Measurements from ENCODE around the gene METRNL. TPM values are rescaled to one million over a fixed set of nuclear protein-coding genes. Genes with fewer than 3 reads are reported as not detected.

METRNL gene
- total and polyA plus RNA-seq, 5 donors from 2014 or later: 0.47 to 22.7 (median 0.84) TPM

DNA sequence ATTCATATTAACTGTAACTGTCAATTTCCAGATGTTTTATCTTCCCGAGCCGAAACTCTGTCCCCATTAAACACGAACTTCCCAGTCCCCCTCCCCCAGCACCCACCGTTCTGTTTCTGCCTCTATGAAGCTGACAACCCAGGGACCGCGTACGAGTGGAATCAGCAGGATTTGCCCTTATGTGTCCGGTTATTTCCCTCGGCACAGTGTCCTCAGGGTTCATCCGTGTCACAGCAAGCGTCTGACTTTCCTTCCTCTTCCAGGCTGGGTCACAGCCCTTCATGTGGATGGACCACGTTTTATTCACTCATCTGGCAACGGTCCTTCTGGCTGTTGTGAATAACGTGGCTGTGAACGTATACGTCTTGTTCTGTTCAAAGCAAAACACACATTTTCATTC lies 31.3 kb downstream of the METRNL start:
- no peak for ATAC-seq (ENCODE audit: low read depth in 2 of 2)
- Mint-ChIP-seq H3K27me3 (peaks cover 10% of the 10 kb centered on the region), H3K36me3 (no peaks in the 10 kb centered on the region), H3K4me3 (no peak overlapping the region), H3K4me1 (no peaks in the 10 kb centered on the region), H3K27ac (no peak overlapping the region), H3K9me3 (no peaks in the 10 kb centered on the region)
- no peak for DNase-seq
- Histone ChIP-seq H3K4me3 (ENCODE audit: low read depth, low read length) (no peak overlapping the region), H3K27ac (ENCODE audit: insufficient read depth, low read length, poor library complexity, severe bottlenecking) (no peak overlapping the region), H3K27me3 (ENCODE audit: control insufficient read depth, insufficient read depth, low read length) (no peaks in the 10 kb centered on the region), H3K36me3 (ENCODE audit: control insufficient read depth, insufficient read depth, low read length) (no peaks in the 10 kb centered on the region), H3K4me1 (ENCODE audit: control insufficient read depth, insufficient read depth, low read length, poor library complexity, severe bottlenecking) (no peaks in the 10 kb centered on the region), H3K9me3 (ENCODE audit: control insufficient read depth in 2 of 2, low read length in 2 of 2) (no peaks in the 10 kb centered on the region)

DNA sequence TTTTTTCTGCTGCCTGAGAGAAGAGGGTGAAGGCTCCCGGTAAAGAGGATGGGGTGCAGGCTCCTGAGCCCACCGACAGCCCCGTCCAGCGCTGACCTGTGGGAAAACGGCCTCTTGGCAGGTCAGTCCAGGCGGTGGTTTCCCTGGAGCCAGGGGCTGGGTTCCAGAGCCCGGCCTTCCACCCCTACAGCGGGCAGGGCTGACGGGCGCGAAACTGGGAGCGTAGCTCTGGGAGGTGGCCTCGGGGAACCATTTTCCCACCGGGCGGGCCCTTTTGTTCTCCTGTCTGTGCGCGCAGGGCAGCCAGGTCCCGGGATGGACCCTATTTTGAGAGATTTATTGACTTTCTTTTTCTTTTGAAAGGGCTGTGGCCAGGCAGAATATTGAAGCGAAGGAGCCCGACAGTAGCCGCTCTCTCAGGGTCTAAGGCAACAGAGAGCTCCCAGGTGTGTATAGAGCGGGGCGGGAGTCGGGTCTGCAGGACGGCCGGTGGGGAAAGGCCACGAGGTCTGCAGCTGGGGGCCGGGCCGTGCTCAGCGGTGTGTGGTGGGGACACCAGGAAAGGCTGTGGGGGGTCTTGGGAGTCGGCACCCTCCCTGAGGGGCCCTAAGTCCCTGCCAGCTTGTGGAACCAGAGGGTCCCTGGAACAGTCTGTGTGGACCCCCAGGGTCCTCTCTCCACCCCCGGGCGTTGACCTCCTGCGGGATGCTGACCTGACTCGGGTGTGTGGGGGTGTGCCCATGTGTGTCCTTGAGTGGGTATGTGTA lies 32.3 kb downstream of the METRNL start:
- no peaks in the 10 kb centered on the region for H3K36me3 Mint-ChIP-seq
- no peak for DNase-seq
- H3K27ac Mint-ChIP-seq: no peak overlapping the region
- H3K27me3 Mint-ChIP-seq: peaks cover 4% of the 10 kb centered on the region
- H3K9me3 ChIP-seq (ENCODE audit: control insufficient read depth in 2 of 2, low read length in 2 of 2): no peaks in the 10 kb centered on the region
- H3K9me3 Mint-ChIP-seq: no peaks in the 10 kb centered on the region
- no peaks in the 10 kb centered on the region for H3K4me1 Mint-ChIP-seq
- no peaks in the 10 kb centered on the region for H3K4me1 ChIP-seq (ENCODE audit: control insufficient read depth, insufficient read depth, low read length, poor library complexity, severe bottlenecking)
- ATAC-seq (ENCODE audit: low read depth in 2 of 2): no peak
- H3K36me3 ChIP-seq (ENCODE audit: control insufficient read depth, insufficient read depth, low read length): no peaks in the 10 kb centered on the region
- H3K4me3 ChIP-seq (ENCODE audit: low read depth, low read length): no peak overlapping the region
- H3K27me3 ChIP-seq (ENCODE audit: control insufficient read depth, insufficient read depth, low read length): no peaks in the 10 kb centered on the region
- H3K27ac ChIP-seq (ENCODE audit: insufficient read depth, low read length, poor library complexity, severe bottlenecking): no peak overlapping the region
- H3K4me3 Mint-ChIP-seq: no peak overlapping the region

DNA sequence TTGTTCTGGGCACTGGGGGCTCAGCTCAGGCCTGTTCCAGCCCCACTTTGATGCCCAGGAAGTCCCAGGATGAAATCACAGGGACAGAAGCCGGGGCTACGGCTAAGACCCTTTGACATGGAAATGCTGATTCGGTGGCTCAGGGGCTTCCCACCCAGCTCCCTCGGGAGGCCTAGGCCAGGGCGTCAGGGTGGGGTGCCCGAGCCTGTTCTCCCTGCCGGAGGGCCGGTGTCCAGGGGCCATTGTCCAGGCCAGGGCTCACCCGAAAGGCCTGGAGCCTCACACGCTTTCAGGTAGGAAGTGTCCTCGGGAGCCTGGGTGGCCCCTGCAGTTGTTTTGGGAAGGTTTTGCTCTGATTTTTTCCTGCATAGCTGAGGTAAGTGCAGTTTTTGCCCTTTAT lies 34.0 kb downstream of the METRNL start:
- no peak overlapping the region for H3K4me3 Mint-ChIP-seq
- peaks cover 0 to 2% (median 0%) of the 10 kb centered on the region in 4 donors for H3K4me1 Mint-ChIP-seq
- Histone ChIP-seq H3K27ac (ENCODE audit: insufficient read depth, low read length, poor library complexity, severe bottlenecking) (no peak overlapping the region), H3K27me3 (ENCODE audit: control insufficient read depth, insufficient read depth, low read length) (no peaks in the 10 kb centered on the region), H3K9me3 (ENCODE audit: control insufficient read depth in 2 of 2, low read length in 2 of 2) (no peaks in the 10 kb centered on the region), H3K4me3 (ENCODE audit: low read depth, low read length) (no peak overlapping the region), H3K36me3 (ENCODE audit: control insufficient read depth, insufficient read depth, low read length) (no peaks in the 10 kb centered on the region), H3K4me1 (ENCODE audit: control insufficient read depth, insufficient read depth, low read length, poor library complexity, severe bottlenecking) (no peaks in the 10 kb centered on the region)
- no peaks in the 10 kb centered on the region for H3K9me3 Mint-ChIP-seq
- H3K27ac Mint-ChIP-seq: no peak overlapping the region
- no peak for DNase-seq
- no peak for ATAC-seq (ENCODE audit: low read depth in 2 of 2)
- no peaks in the 10 kb centered on the region for H3K36me3 Mint-ChIP-seq
- peaks cover 7% of the 10 kb centered on the region for H3K27me3 Mint-ChIP-seq

DNA sequence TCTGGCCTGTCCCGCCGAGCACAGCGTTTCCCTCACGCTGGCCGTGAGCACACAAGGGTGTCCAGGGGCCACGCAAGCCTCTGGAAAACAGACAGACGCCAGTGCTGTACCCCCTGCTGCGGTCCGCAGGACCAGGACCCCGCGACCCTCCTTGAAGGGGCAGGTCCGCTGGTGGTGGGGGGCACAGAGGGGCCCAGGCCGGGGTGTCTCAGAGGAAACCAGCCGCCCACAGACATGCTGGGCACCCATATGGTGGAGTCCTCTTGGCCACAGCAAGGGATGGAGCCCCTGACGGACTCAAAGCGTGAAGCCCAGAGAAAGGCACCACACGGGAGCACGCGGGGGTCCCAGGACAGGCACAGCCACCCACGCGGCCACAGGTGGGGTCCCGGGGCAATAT lies 34.4 kb downstream of the METRNL start:
- Mint-ChIP-seq H3K27me3 (peaks cover 10% of the 10 kb centered on the region), H3K27ac (no peak overlapping the region), H3K4me3 (no peak overlapping the region), H3K36me3 (no peaks in the 10 kb centered on the region), H3K9me3 (no peaks in the 10 kb centered on the region), H3K4me1 (peaks cover 0 to 5% (median 2%) of the 10 kb centered on the region in 4 donors)
- no peaks in the 10 kb centered on the region for H3K36me3 ChIP-seq (ENCODE audit: control insufficient read depth, insufficient read depth, low read length)
- DNase-seq (no peak), ATAC-seq (ENCODE audit: low read depth in 2 of 2) (no peak)
- no peak overlapping the region for H3K4me3 ChIP-seq (ENCODE audit: low read depth, low read length)
- H3K27me3 ChIP-seq (ENCODE audit: control insufficient read depth, insufficient read depth, low read length): no peaks in the 10 kb centered on the region
- no peaks in the 10 kb centered on the region for H3K9me3 ChIP-seq (ENCODE audit: control insufficient read depth in 2 of 2, low read length in 2 of 2)
- no peak overlapping the region for H3K27ac ChIP-seq (ENCODE audit: insufficient read depth, low read length, poor library complexity, severe bottlenecking)
- no peaks in the 10 kb centered on the region for H3K4me1 ChIP-seq (ENCODE audit: control insufficient read depth, insufficient read depth, low read length, poor library complexity, severe bottlenecking)

DNA sequence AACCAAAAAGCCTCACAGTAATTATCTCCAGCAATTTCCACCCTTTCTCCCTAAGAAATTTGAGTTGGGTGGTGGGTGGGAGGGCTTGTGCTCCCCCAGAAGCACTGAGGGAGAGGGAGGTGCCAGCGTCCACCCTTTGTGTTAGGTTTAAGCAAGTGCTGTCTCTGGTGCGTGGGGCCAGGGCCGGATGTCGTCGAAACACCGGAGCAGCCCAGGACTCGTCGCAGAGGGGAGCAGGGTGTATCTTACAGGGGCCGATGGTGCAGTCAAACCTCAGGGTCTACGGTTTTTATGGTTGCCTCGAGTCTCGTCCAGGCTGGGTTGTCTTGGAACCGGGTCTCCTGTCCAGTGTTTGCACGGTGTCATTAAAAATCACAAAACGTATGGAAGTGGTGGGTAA lies 35.3 kb downstream of the METRNL start:
- Mint-ChIP-seq H3K9me3 (no peaks in the 10 kb centered on the region), H3K4me3 (no peak overlapping the region)

DNA sequence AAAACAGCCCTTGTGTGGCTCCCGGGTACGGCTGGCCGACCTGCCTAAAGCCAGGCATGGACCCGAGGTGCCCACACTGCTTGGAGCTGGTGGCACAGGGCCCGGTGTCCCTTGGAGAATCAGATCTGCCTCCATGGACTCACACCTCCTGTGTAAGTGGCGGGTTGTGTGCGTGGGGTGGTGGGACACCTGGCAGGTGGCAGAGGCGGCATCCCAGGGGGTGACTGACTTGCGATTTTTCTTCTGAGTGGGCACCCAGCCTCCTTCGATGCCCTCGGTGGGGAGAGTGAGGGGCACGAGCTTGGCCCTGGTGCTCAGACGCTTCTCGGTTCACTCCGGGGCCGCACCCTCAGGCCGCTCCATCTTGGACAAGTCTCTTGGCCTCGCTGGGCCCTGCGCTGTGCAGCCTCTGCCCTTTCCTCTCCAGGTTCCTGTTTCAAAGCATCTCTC lies 35.8 kb downstream of the METRNL start:
- Mint-ChIP-seq H3K36me3 (no peaks in the 10 kb centered on the region), H3K4me3 (no peak overlapping the region), H3K27ac (no peak overlapping the region), H3K27me3 (peaks cover 13% of the 10 kb centered on the region), H3K4me1 (peaks cover 0 to 14% (median 6%) of the 10 kb centered on the region in 4 donors), H3K9me3 (no peaks in the 10 kb centered on the region)
- H3K9me3 ChIP-seq (ENCODE audit: control insufficient read depth in 2 of 2, low read length in 2 of 2): no peaks in the 10 kb centered on the region
- H3K4me3 ChIP-seq (ENCODE audit: low read depth, low read length): no peak overlapping the region
- H3K36me3 ChIP-seq (ENCODE audit: control insufficient read depth, insufficient read depth, low read length): no peaks in the 10 kb centered on the region
- DNase-seq: no peak
- no peaks in the 10 kb centered on the region for H3K27me3 ChIP-seq (ENCODE audit: control insufficient read depth, insufficient read depth, low read length)
- no peak for ATAC-seq (ENCODE audit: low read depth in 2 of 2)
- H3K4me1 ChIP-seq (ENCODE audit: control insufficient read depth, insufficient read depth, low read length, poor library complexity, severe bottlenecking): peaks cover 2% of the 10 kb centered on the region
- H3K27ac ChIP-seq (ENCODE audit: insufficient read depth, low read length, poor library complexity, severe bottlenecking): no peak overlapping the region

More for the DNA sequence above, 35.3 kb downstream of the METRNL start:
- Histone ChIP-seq H3K27me3 (ENCODE audit: control insufficient read depth, insufficient read depth, low read length) (no peaks in the 10 kb centered on the region), H3K36me3 (ENCODE audit: control insufficient read depth, insufficient read depth, low read length) (no peaks in the 10 kb centered on the region), H3K4me3 (ENCODE audit: low read depth, low read length) (no peak overlapping the region), H3K27ac (ENCODE audit: insufficient read depth, low read length, poor library complexity, severe bottlenecking) (no peak overlapping the region), H3K4me1 (ENCODE audit: control insufficient read depth, insufficient read depth, low read length, poor library complexity, severe bottlenecking) (no peaks in the 10 kb centered on the region), H3K9me3 (ENCODE audit: control insufficient read depth in 2 of 2, low read length in 2 of 2) (no peaks in the 10 kb centered on the region)
- Mint-ChIP-seq H3K27ac (peak overlapping the region in 1 of 3 donors; percentile 69), H3K4me1 (peaks cover 0 to 12% (median 4%) of the 10 kb centered on the region in 4 donors), H3K27me3 (peaks cover 10% of the 10 kb centered on the region), H3K36me3 (no peaks in the 10 kb centered on the region)
- ATAC-seq (ENCODE audit: low read depth in 2 of 2): no peak
- DNase-seq: no peak

DNA sequence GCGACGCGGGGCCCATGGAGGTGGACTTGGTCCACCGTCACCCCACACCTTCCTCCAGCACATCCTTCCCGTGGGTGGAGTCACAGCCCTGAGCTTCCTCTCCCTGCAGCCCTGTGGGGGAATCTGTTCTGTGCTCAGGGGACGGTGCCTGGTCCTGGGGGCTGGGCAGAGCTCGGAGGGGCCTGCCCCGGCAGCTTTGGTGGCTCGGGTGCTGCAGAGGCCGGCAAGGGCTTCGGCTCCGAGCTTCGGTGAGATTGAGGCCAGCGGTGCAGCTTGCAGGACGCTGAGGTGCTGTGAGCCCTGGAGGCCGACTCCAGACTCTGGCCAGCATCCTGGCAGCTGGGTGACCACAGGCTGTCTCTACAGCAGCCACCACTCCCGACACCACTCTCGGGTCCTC lies 36.4 kb downstream of the METRNL start:
- Histone ChIP-seq H3K27ac (ENCODE audit: insufficient read depth, low read length, poor library complexity, severe bottlenecking) (no peak overlapping the region), H3K27me3 (ENCODE audit: control insufficient read depth, insufficient read depth, low read length) (no peaks in the 10 kb centered on the region), H3K36me3 (ENCODE audit: control insufficient read depth, insufficient read depth, low read length) (no peaks in the 10 kb centered on the region), H3K4me1 (ENCODE audit: control insufficient read depth, insufficient read depth, low read length, poor library complexity, severe bottlenecking) (peaks cover 5% of the 10 kb centered on the region), H3K9me3 (ENCODE audit: control insufficient read depth in 2 of 2, low read length in 2 of 2) (no peaks in the 10 kb centered on the region), H3K4me3 (ENCODE audit: low read depth, low read length) (no peak overlapping the region)
- H3K36me3 Mint-ChIP-seq: no peaks in the 10 kb centered on the region
- no peak overlapping the region for H3K27ac Mint-ChIP-seq
- H3K27me3 Mint-ChIP-seq: peaks cover 13% of the 10 kb centered on the region
- DNase-seq (no peak), ATAC-seq (ENCODE audit: low read depth in 2 of 2) (no peak)
- no peaks in the 10 kb centered on the region for H3K9me3 Mint-ChIP-seq
- H3K4me3 Mint-ChIP-seq: no peak overlapping the region
- peaks cover 0 to 19% (median 8%) of the 10 kb centered on the region in 4 donors for H3K4me1 Mint-ChIP-seq

DNA sequence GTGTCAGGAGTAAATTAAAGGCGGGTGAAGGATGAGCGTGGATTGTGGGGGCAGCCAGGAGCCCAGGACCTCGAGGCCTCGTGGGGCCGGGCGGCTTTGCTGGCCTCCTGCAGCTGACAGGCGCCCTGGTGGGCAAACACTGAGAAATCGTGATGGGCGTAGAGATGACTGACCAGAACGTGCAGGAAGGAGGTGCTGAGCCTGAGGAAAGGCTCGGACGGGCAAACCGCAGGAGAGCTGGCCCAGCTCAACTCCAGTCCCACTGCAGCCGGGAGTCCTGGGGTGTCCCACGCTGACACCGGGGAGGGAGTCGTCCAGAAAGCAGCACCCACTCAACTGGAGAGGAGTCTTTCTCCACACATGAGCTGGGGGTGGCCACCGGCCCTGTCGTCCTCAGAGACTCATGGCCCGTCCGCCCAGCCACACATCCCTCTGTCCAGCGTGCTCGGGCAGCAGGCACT lies 36.9 kb downstream of the METRNL start:
- Mint-ChIP-seq H3K9me3 (no peaks in the 10 kb centered on the region), H3K4me3 (no peak overlapping the region), H3K27me3 (peaks cover 11% of the 10 kb centered on the region), H3K4me1 (peaks cover 0 to 19% (median 8%) of the 10 kb centered on the region in 4 donors), H3K36me3 (no peaks in the 10 kb centered on the region), H3K27ac (no peak overlapping the region)
- no peaks in the 10 kb centered on the region for H3K36me3 ChIP-seq (ENCODE audit: control insufficient read depth, insufficient read depth, low read length)
- ATAC-seq (ENCODE audit: low read depth in 2 of 2) (no peak), DNase-seq (no peak)
- no peaks in the 10 kb centered on the region for H3K27me3 ChIP-seq (ENCODE audit: control insufficient read depth, insufficient read depth, low read length)
- H3K27ac ChIP-seq (ENCODE audit: insufficient read depth, low read length, poor library complexity, severe bottlenecking): no peak overlapping the region
- no peak overlapping the region for H3K4me3 ChIP-seq (ENCODE audit: low read depth, low read length)
- no peaks in the 10 kb centered on the region for H3K9me3 ChIP-seq (ENCODE audit: control insufficient read depth in 2 of 2, low read length in 2 of 2)
- H3K4me1 ChIP-seq (ENCODE audit: control insufficient read depth, insufficient read depth, low read length, poor library complexity, severe bottlenecking): peaks cover 5% of the 10 kb centered on the region
